GM15510 (cell line): ENCODE results near the gene TSSK6.

ENCODE experiments used
- POLR2A ChIP-seq: IDR thresholded peaks from 3 replicates; pipeline ENCODE4 v1.6.1; 2011; ENCODE audit warnings: borderline replicate concordance; ENCODE audit not compliant: insufficient read length; ENCODE audit errors: extremely low read depth

Gene TSSK6

DNA sequence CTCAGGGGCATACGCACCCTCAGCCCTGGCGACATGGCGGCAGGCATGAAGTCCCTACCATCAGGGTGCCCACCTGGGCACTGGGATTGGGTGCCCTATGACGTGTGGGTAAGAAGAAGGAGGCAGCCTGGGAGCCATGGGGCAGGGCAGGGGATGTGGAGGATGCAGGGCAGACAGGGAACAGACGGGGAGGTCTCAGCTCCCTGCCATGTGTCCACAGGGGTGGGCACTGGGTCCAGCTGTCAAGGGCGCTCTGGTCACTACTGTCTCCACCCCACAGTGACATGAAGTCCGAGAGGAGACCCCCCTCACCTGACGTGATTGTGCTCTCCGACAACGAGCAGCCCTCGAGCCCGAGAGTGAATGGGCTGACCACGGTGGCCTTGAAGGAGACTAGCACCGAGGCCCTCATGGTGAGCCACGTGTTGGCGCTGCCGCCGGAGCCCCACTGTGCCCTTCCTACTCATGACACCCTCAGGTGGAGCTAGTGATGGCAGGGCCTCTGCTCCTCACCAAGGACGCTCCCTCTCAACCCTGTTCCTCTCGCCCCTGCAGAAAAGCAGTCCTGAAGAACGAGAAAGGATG, 23.2 kb downstream of the TSSK6 start:
- TF ChIP-seq POLR2A, result no peak

- TF ChIP-seq POLR2A, result no peak
Observed at GRCh38 chr19:19491321-19492025, 23.9 kb downstream of the TSSK6 start.

- no peak for TF ChIP-seq POLR2A
Observed at GRCh38 chr19:19490214-19490968, 25.0 kb downstream of the TSSK6 start.

DNA sequence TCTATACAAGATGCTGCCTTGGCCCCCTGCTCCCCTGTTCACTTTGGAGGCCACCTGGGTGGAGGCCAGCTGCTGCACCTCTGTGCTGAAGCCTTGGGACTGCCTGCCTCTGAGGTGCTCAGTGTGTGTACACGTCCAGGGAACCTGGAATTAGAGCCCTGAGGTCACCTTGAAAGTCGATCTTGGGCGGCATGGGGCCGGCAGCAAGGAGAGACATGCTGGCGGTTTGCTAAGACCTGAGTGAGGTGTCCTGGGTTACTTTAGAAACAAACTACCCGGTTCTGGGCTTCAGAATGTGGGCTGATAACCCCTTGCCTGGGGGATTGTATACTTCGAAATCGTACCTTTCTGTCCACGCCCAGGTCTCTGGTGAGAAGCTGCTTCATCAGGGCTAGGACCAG, 25.5 kb downstream of the TSSK6 start:
- no peak for TF ChIP-seq POLR2A

GRCh38 chr19:19488875-19489690, 26.3 kb downstream of the TSSK6 start:
- no peak for TF ChIP-seq POLR2A

- TF ChIP-seq POLR2A, result no peak
Observed at GRCh38 chr19:19487950-19488874, 27.1 kb downstream of the TSSK6 start.

DNA sequence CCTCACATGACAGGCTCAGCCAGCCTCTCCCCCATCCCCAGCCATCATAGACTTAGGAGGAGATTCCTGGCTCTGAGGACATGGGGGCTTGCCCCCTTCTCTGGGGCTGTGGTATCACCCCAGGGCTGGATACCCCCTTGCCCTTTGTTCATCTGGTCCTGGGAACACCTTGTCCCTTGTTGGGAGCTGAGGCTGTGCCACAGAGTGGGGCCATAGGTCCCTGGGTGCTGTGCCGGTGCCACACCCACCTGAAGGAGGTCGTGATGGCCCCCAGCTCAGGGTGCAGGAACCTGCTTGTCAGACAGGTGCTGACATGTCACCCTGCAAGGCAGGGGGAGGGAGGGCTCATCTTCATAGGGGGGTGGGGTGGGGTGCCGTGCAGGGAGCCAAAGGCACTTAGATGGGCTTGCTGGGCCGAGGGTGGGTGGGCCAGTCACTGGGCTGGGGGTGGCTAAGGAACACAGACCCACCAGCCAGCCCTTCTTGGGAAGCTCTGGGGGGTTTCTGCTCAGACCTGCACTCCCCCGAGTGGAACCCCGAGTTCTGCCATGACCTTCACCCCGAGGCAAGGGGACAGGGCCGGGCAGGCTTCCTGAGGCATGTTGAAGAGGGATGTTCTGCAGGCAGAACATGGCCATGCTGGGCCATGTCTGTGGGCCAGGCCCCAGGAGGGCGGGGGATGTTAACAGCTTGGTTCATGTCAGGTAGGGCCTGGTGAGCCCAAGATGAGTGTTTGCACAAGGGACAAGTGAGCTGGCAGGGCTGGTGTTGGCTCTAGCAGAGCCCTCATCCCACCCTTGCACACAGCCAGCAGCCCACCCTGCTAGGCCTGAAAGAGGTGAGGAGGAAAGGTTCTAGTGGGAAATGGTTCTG, 28.0 kb downstream of the TSSK6 start:
- no peak for TF ChIP-seq POLR2A

- TF ChIP-seq POLR2A, result no peak
Observed at GRCh38 chr19:19486343-19487076, 28.8 kb downstream of the TSSK6 start.

DNA sequence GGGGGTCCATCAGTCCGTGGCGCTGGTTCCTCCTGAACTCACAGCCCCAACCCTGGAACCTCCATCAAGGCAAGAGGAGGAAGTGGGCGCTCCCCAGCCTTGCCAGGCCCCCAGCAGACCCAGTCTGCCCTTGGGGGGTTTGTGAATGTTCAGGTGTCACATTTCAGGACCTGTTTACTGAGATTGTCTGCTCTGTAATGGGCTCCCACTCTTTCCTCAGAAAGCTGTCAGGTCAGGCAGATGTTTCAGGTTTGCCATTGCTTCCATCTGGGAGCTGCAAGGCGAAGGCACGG, 29.4 kb downstream of the TSSK6 start:
- no peak for TF ChIP-seq POLR2A

DNA sequence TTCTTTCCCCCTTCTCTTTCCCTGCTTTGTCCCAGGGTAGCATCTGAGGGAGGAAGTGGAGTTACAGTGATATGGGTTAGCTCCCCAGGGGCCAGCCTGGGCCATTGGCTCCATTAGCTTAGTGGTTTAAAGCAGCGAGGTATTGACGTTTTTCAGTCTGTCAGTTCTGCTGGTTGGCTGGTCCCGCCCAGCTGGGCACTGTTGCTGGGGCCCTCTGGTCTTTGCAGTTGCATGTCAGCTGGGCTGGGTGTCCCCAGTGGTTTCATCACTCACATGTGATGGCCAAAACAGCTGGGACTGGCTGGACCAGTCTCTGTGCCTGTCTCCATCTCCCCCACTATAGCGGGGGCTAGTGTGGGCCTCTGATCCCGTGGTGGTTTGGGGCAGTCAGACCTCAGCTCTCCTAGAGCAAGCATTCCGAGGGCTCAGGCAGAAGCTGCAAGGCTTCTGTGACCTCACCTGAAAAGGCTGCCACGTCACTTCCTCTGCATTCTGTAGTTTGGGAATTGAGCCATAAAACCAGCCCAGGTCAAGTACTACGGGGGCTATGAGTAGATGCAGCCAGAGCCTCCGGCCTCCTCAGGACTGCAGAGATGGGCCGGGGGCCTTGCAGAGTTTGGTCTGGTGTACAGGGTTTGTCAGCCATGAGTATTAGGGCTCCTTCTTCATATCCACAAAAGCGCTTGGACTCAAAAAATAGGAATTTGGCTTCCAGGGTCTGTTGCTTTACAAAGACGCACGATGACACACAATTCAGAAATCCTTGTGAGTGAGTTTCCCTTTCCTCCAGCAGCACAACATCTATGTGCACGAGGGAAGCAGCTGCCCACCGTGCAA, 30.0 kb downstream of the TSSK6 start:
- TF ChIP-seq POLR2A, result no peak

DNA sequence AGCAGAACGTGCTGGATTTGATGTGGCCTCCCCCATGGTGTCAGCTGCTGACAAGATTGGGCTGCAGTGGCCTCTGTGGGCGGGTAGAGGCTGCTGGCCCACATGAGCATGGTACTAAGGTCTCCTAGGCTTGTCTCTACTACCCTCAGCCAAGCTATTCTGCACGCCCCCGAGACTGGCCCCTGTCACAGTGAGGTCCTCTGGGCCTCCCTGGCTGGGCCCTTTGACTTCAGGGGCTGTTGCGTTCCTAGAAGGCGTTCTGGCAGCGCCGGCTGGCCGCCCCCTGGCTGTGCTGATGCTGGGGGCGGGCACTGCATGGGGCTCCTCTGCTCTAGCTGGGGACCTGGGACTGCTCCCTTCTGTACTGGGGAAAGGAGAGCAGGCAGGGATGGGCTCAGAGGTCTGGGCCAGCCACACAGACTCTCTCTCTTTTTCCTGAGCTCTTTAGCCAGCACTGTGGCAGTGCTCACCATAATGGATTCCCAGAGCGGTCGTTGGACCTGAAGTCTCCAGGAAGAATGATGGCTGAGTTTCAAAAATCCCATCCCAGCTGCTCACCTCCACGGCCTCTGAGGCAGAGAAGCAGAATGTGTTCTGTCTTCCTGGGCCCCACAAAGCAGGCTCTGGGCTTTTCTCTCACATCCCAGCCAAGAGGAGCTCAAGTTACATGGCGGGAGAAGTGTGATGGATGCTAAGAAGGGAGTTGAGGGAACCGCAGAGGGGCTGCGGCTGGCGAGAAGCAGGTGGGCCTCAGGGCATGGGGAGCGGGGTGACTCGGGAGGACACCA, 32.3 kb downstream of the TSSK6 start:
- no peak for TF ChIP-seq POLR2A
